ENCODE results near the gene TMEFF2.

The TMEFF2 gene, protein sequence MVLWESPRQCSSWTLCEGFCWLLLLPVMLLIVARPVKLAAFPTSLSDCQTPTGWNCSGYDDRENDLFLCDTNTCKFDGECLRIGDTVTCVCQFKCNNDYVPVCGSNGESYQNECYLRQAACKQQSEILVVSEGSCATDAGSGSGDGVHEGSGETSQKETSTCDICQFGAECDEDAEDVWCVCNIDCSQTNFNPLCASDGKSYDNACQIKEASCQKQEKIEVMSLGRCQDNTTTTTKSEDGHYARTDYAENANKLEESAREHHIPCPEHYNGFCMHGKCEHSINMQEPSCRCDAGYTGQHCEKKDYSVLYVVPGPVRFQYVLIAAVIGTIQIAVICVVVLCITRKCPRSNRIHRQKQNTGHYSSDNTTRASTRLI

GRCh38 chr2:192194866-192195547 lies at the start of gene TMEFF2:
TMEFF2 (minus strand) TSS chr2:192194933; CDS start chr2:192194524, 409 bp downstream.
- peak; percentile 89 for DNase-seq

GRCh38 chr2:192243488-192243887 lies 48.8 kb upstream of the TMEFF2 start:
- DNase-seq: no peak

- DNase-seq: no peak
Observed at GRCh38 chr2:192236136-192236535, 41.4 kb upstream of the TMEFF2 start.

GRCh38 chr2:192230889-192231453 lies 36.2 kb upstream of the TMEFF2 start:
- DNase-seq: no peak

GRCh38 chr2:192228685-192229084 lies 34.0 kb upstream of the TMEFF2 start:
- DNase-seq: no peak

- DNase-seq: no peak
Observed at GRCh38 chr2:192218970-192219369, 24.2 kb upstream of the TMEFF2 start.

DNA sequence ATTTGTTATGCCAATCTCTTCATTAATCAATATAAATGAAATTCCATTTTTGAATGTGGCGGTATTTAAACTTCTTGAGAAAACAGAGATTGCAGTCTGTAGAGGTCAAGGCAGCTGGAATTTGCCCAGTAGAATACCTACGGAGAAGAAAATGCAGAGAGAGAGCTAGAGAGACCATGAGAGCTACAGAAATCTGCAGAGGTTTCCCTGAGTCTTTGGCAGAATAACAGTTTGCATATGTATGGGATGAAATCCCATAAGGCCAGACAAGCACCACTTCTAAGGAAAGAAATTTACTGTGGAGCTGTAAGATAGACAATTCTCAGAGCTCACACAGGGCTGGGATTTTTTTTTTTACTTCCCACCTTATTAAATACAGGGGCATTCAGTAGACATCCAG lies 23.6 kb upstream of the TMEFF2 start:
- DNase-seq: no peak

DNA sequence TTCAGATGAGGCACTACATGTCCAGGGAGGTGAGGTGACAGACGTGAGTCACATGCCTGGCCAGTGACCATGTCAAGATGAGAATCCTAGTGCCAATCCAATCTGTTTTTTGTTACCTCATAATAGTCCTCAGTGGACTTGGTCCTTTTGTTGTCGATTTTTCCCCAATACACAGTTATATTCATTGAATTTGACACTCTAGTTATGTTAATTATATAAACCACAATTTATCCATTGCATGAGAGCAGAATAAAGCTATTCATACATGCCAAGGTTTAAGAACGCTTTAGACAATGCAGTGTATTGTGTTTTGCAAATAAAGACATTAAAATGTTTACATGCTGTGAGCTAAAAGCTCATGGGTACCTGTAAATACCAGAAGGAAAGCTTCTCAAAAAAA lies 21.6 kb upstream of the TMEFF2 start:
- DNase-seq: no peak

DNA sequence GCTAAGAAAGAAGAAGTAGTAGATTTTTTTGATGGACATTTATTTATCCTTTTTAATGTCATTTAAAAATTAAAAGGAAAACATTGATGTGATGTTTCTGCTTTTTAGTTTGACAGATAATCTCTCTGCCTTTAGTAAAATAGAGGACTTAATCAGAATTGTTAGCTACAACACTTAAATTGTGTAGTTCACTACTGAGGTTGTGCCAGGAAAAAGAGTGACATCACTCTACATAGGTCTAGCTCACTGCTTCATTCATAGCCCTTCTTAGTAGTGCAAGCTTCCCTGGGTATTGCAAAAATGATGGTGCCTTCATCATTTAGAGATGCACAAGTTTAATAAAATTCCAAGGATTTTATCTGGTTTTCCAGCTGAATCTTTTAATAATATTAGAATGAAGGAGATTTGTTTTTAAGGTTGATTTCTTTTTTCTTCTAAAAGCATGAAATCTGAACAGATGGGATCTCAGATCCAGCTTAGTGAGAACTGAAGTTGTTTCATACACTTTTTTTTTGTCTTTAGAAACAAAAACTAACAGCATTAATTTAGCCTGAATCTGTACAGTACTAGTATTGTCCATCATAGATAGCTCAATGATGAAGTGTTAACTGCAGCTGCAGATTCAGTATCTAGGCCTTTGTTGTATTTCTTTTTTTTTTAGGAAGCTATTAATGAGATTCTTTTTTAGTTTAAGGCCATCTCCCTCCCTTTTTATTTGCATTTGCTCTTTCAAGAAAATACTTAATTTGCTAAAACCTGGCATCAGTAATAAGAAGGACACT lies 20.6 kb upstream of the TMEFF2 start:
- DNase-seq: no peak

GRCh38 chr2:192208848-192209247 lies 14.1 kb upstream of the TMEFF2 start:
- no peak for DNase-seq

GRCh38 chr2:192206399-192206798 lies 11.7 kb upstream of the TMEFF2 start:
- no peak for DNase-seq

DNA sequence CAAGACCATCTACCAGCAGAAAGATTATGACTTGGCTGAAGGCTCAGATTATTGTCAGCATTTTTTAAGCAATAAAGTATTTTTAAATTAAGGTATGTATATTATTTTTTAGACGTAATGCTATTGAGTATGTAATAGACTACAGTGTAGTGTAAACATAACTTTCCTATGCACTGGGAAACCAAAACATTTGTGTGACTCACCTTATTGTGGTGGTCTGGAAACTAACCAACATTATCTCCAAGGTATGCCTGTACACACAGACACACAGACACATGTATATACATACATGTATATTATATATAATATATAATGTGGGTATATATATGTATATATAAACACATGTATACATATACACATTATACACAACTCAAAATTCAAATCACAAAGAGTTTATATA lies 9.1 kb upstream of the TMEFF2 start:
- DNase-seq: no peak

- no peak for DNase-seq
Observed at GRCh38 chr2:192202373-192202772, 7.6 kb upstream of the TMEFF2 start.

DNA sequence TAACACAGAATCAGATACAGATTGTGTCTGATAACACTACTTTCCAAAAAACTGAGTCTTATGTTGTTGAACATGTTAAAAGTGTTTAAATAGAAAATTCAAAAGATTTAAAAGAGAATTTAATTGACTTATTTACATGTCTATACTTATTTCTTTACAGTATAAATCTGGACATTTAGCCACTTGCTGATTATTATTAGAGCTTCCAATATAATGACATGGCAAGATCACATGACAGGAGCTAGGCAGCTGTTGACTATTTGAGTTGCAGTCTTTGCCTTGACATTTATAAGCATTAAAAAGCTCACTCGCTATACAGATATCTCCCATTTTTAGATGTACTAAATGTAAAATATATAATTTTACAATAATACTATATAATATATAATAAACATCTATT lies 6.4 kb upstream of the TMEFF2 start:
- DNase-seq: no peak

- no peak for DNase-seq
Observed at GRCh38 chr2:192197357-192197756, 2.6 kb upstream of the TMEFF2 start.

DNA sequence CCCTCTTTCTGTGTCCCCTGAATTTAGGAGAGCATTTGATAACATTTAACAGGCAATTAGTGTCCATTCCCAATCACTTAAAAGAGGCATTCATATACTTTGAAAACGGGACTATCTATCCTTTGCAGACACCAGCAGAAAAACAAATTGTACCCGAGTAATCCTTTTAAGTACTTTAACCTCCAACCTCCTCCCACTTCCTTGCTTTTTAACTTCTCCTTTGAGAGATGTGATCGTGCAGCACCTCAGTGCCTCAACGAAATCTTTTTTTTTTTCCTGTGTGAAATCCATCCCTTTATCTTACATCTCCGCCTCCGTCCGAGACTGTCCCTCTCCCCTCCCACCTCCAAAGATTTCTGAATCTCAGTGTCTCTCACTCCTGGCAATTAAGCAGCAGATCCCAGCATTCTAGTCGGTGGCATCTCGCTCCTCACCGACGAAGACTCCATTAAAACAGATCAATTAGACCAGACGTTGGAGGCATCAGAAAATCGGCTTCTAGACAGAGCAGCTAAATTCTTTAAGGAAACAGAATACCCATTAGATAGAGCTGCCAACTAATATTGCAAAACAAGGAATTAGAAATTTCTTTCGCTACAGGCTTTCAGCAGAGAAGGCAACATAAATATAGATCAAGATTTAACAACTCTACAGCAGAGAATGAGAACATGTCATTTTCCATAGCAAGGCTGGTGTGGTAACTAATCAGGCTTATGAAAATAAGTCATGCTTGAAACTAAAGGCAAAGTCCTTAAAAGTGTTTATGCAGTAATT lies 1.9 kb upstream of the TMEFF2 start:
- no peak for DNase-seq

DNA sequence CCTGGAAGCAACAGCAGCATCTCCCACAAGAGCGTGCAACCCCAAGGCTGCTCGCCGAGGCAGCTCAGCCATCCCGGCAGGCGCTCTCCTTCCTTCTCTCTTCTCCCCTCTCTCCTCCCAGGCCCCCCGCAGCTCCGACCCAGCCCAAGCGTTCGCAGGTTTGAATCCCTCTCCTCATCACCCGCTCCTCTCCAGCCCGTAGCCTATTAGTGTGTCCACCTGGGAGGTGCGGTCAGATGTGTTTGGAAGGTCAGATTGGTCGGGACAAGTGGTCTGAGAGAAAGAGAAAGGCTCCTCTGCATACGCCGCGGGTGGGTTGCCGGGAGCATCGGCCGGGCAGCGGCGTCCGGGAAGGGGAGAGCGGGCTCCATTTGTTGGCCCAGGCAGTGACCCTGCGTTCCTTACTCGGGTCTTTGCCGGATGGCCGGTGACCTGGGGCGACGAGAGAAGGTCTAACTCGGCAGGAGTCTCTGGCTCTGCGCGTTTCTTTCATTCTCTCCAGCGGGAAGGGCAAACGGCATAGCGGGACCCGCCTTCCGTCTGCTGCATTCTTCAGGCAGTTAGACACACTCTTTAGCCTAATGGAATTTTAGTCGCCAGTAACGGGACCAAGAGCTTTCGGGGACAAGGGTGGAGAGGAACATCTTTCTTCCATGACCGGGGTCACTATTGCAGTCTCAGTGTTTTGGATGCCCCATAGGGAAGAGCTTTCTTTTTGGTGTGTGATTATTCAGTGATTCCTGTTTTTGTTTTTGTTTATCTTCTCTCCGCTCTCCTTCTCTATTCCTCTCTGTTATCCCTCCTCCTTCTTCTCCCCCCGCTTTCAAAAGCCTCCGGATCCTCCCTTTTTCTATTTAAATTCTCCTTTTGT lies 1.1 kb upstream of the TMEFF2 start:
- DNase-seq: peak; percentile 70

GRCh38 chr2:192194265-192194865 lies 368 bp downstream of the TMEFF2 start:
- DNase-seq: no peak

- DNase-seq: no peak
Observed at GRCh38 chr2:192190474-192190873, 4.3 kb downstream of the TMEFF2 start.

- no peak for DNase-seq
Observed at GRCh38 chr2:192186806-192187205, 7.9 kb downstream of the TMEFF2 start.

DNA sequence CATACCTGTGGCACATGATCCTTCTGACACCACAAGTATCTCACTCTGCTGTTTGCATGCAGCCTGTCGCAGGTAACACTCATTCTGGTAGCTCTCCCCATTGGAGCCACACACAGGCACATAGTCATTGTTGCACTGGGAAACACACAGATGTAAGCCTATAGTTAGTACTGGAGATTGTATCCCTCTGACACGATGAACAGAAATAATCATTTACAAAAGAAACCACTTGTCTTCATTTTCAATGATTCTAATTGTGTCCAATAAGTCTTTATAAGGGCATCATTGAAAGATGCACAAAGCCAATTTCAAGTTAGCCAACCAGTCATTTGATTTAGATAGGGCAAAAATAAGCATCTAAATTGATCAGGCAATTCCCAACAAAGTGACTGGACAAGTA lies 10.4 kb downstream of the TMEFF2 start:
- no peak for DNase-seq

Data from right forelimb (tissue), 1 donor.